DOHH2 (cell line): ENCODE results near the gene GCLC.

Experiments used
- H3F3A ChIP-seq: fragments of 200-600 bp; sonication (generic), shearing (Covaris generic); 2 replicates; pipeline ENCODE4 v1.6.0; 2016; ENCODE audit warnings: antibody characterized with exemption, mild to moderate bottlenecking; ENCODE audit not compliant: control insufficient read depth, insufficient read depth
- H3K27ac ChIP-seq: fragments of 200-600 bp; sonication (generic); 2 replicates; pipeline ENCODE4 v1.5.1; 2014; ENCODE audit warnings: low read depth, mild to moderate bottlenecking, low read length, moderate library complexity
- H3K27me3 ChIP-seq: fragments of 200-600 bp; sonication (generic); 2 replicates; pipeline ENCODE4 v1.6.1; 2014; ENCODE audit warnings: mild to moderate bottlenecking, low read length, mixed read lengths; ENCODE audit not compliant: control insufficient read depth
- H3K36me3 ChIP-seq: fragments of 200-600 bp; sonication (generic); 2 replicates; pipeline ENCODE4 v1.6.1; 2014; ENCODE audit warnings: mild to moderate bottlenecking, low read length, moderate library complexity, mixed read lengths; ENCODE audit not compliant: control insufficient read depth
- H3K4me1 ChIP-seq: fragments of 200-600 bp; sonication (generic); 2 replicates; pipeline ENCODE4 v1.6.1; 2014; ENCODE audit warnings: mild to moderate bottlenecking, low read length, mixed read lengths; ENCODE audit not compliant: control insufficient read depth
- H3K4me2 ChIP-seq: fragments of 200-600 bp; sonication (generic); 2 replicates; pipeline ENCODE4 v1.6.0; 2014; ENCODE audit warnings: mild to moderate bottlenecking, low read length, moderate library complexity
- H3K4me3 ChIP-seq: fragments of 200-600 bp; sonication (generic); 2 replicates; pipeline ENCODE4 v1.5.1; 2014; ENCODE audit warnings: mild to moderate bottlenecking, low read length, mixed read lengths
- H3K79me2 ChIP-seq: fragments of 200-600 bp; sonication (generic); 2 replicates; pipeline ENCODE4 v1.6.1; 2014; ENCODE audit warnings: mild to moderate bottlenecking, low read length, mixed read lengths; ENCODE audit not compliant: control insufficient read depth
- H3K9me2 ChIP-seq: fragments of 200-600 bp; sonication (generic); replicated peaks from 2 replicates; pipeline ENCODE4 v1.6.1; 2014; ENCODE audit warnings: mild to moderate bottlenecking, low read length, mixed read lengths; ENCODE audit not compliant: control insufficient read depth
- H3K9me3 ChIP-seq: fragments of 200-600 bp; sonication (generic); 2 replicates; pipeline ENCODE4 v1.6.1; 2014; ENCODE audit warnings: antibody characterized with exemption, low read length, mixed read lengths; ENCODE audit not compliant: control insufficient read depth, insufficient read depth
- H4K20me1 ChIP-seq: fragments of 200-600 bp; sonication (generic); 2 replicates; pipeline ENCODE4 v1.6.0; 2014; ENCODE audit warnings: low read depth, mild to moderate bottlenecking, antibody characterized with exemption, low read length, moderate library complexity; ENCODE audit not compliant: control insufficient read depth, insufficient read depth
- EZH2phosphoT487 ChIP-seq: fragments of 200-600 bp; sonication (generic); IDR thresholded peaks from 2 replicates; pipeline ENCODE4 v1.6.1; 2017; ENCODE audit warnings: borderline replicate concordance, mild to moderate bottlenecking, antibody characterized with exemption, low read length, moderate library complexity, mixed read lengths
- TF ChIP-seq, protein P1 (sequence below): fragments of 200-600 bp; sonication (generic); IDR thresholded peaks from one replicate; pipeline ENCODE4 v1.5.1; 2014; ENCODE audit warnings: antibody characterized with exemption, mild to moderate bottlenecking, low read depth, low read length; ENCODE audit not compliant: poor library complexity, severe bottlenecking

GCLC gene

DNA sequence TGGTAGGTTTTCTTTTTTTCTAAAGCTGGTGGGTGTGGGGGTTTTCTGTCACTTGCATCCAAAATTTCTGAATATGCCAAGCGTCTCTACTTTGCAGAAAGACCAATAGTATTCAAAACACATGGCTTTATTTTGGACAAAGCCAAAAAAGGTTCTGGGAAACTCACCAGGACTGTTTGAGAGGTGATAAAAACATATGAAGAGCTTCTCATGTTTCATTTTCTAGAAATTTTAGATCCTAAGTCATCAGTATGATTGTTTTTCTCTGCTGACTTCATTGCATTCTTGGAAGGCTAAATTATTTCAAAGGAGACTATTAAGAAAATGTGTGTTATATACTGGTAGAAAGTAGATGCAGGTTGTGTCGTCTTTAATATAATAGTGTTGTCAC lies 51.3 kb downstream of the GCLC start:
- no peak overlapping the region for H3K27ac ChIP-seq
- no peak overlapping the region for H3K4me3 ChIP-seq

DNA sequence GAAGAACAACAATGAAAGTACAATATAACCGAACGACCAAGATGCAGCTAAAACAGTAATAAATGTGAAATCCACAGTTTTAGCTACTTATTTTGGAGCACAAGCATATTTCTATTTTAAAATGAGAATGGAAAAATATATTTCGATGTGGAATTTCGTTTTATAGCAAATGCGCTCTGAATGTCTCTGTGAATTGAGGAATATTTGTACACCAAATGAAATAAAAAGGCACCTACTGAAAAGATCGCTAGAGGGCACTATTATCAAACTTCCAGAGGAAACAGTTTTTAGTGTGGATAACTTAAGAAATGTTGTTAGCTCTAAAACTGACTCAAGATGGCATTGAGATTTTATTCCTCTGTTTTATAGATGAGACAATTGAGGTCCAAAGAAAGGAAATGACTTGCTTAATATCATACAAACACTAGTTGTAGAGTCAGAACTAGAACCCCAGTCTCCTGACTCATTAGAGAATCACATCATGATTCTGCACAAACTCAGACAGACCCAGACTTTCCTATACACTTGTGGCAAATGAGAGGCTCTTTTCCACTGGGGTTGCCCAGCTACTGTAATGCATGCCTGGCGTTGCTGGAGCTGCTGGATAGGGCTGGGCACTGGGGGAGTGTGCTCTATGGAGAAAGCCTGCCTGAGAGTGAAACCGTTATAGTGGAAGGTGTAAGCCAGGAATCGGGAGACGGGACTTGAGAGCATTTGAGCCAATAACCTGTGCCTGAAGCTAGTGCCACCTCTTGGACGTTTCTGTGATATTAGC lies 51.9 kb downstream of the GCLC start:
- Histone ChIP-seq H3K4me2 (0 out of 2 replicates have a peak overlapping the region, but pooled peaks have one; percentile 6), H3K9me3 (no peaks in the 10 kb centered on the region), H3K4me3 (no peak overlapping the region; the same call in 1 of the 2 replicates)

More for the DNA sequence above, 51.3 kb downstream of the GCLC start:
- Histone ChIP-seq H3K4me2 (no peak overlapping the region), H3K27me3 (peaks cover 3% of the 10 kb centered on the region; the same call in 1 of the 2 replicates), H4K20me1 (no peaks in the 10 kb centered on the region), H3F3A (no peaks in the 10 kb centered on the region; the same call in 1 of the 2 replicates), H3K9me3 (no peaks in the 10 kb centered on the region), H3K4me1 (no peaks in the 10 kb centered on the region), H3K36me3 (no peaks in the 10 kb centered on the region), H3K79me2 (no peaks in the 10 kb centered on the region), H3K9me2 (no peaks in the 10 kb centered on the region)
- TF ChIP-seq, protein P1, sequence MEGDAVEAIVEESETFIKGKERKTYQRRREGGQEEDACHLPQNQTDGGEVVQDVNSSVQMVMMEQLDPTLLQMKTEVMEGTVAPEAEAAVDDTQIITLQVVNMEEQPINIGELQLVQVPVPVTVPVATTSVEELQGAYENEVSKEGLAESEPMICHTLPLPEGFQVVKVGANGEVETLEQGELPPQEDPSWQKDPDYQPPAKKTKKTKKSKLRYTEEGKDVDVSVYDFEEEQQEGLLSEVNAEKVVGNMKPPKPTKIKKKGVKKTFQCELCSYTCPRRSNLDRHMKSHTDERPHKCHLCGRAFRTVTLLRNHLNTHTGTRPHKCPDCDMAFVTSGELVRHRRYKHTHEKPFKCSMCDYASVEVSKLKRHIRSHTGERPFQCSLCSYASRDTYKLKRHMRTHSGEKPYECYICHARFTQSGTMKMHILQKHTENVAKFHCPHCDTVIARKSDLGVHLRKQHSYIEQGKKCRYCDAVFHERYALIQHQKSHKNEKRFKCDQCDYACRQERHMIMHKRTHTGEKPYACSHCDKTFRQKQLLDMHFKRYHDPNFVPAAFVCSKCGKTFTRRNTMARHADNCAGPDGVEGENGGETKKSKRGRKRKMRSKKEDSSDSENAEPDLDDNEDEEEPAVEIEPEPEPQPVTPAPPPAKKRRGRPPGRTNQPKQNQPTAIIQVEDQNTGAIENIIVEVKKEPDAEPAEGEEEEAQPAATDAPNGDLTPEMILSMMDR = no peak
- no peak for TF ChIP-seq EZH2phosphoT487

DNA sequence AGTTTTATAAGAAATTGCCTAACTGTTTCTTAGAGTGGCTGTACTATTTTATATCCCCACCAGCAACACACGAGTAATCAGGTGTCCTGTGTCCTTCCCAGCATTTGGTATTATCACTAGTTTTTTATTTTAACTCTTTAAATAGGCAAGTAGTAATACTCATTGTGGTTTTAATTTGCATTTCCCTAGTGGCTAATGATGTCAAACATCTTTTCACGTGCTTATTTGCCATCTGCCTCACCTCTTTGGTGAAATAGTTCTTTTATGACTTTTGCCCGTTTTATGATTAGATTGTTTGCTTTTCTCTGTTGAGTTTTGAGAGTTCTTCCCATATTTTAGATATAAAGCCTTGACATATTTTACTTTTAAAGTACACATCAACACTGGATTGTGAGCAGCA lies 57.8 kb downstream of the GCLC start:
- Histone ChIP-seq H4K20me1 (no peaks in the 10 kb centered on the region), H3K4me1 (peaks cover 11% of the 10 kb centered on the region), H3K36me3 (no peaks in the 10 kb centered on the region), H3K9me2 (no peaks in the 10 kb centered on the region), H3K27ac (no peak overlapping the region), H3F3A (no peaks in the 10 kb centered on the region; the same call in 1 of the 2 replicates), H3K4me3 (no peak overlapping the region), H3K79me2 (no peaks in the 10 kb centered on the region), H3K9me3 (no peaks in the 10 kb centered on the region), H3K4me2 (peak overlapping the region; percentile 40), H3K27me3 (peaks cover 13% of the 10 kb centered on the region)
- no peak for TF ChIP-seq EZH2phosphoT487
- TF ChIP-seq, protein P1 = no peak

More for the DNA sequence above, 51.9 kb downstream of the GCLC start:
- peaks cover 3% of the 10 kb centered on the region; the same call in 1 of the 2 replicates for H3K27me3 ChIP-seq
- H3K36me3 ChIP-seq = no peaks in the 10 kb centered on the region
- no peaks in the 10 kb centered on the region; the same call in 1 of the 2 replicates for H3F3A ChIP-seq
- H3K79me2 ChIP-seq = no peaks in the 10 kb centered on the region
- no peaks in the 10 kb centered on the region for H3K9me2 ChIP-seq
- no peak overlapping the region for H3K27ac ChIP-seq
- TF ChIP-seq, protein P1 = peak; percentile 69
- no peak for TF ChIP-seq EZH2phosphoT487
- no peaks in the 10 kb centered on the region for H4K20me1 ChIP-seq
- no peaks in the 10 kb centered on the region for H3K4me1 ChIP-seq
